ENCODE data around the gene TNIP2.
A peak's percentile ranks its signal among the peaks of the same experiment; 100 is the strongest.

The TNIP2 gene, protein sequence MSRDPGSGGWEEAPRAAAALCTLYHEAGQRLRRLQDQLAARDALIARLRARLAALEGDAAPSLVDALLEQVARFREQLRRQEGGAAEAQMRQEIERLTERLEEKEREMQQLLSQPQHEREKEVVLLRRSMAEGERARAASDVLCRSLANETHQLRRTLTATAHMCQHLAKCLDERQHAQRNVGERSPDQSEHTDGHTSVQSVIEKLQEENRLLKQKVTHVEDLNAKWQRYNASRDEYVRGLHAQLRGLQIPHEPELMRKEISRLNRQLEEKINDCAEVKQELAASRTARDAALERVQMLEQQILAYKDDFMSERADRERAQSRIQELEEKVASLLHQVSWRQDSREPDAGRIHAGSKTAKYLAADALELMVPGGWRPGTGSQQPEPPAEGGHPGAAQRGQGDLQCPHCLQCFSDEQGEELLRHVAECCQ

DNA sequence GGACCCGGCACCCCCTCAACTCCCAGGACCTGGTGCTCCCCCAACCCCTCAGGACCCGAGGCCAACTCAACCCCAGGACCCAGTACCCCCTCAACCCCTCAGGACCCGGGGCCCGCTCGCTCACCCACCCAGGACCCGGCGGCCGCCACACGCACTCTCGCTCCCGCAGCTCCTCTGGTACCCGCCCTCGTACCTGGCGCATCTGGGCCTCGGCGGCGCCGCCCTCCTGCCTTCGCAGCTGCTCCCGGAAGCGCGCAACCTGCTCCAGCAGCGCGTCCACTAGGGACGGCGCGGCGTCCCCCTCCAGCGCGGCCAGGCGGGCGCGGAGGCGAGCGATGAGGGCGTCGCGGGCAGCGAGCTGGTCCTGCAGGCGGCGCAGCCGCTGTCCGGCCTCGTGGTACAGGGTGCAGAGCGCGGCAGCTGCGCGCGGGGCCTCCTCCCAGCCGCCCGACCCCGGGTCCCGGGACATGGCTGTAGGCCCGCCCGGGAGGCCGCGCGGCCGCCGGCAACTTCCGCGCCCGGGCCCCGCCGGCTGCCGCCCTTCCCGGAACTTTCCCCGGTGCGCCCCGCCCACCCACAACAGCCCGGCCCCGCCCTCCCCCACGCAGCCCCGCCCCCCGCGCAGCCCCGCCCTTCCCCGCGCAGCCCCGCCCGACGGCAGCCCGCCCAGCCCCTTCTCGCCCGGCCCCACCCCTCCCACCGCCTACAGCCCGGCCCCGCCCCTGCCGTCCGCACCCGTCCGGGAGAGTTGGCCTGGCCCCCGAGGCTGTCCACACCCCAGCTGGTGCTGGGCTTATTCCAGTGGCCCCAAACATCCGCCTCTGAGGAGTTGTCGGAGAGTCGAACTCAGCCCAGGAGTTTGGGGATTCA is at the start of gene TNIP2:
Gene TNIP2 (minus strand): TSS at position 516 of the 870 bp plus-strand sequence. CDS start 47 bp downstream, at position 469.
- DNase-seq (ENCODE audit: low read depth) = peak; percentile 69

DNA sequence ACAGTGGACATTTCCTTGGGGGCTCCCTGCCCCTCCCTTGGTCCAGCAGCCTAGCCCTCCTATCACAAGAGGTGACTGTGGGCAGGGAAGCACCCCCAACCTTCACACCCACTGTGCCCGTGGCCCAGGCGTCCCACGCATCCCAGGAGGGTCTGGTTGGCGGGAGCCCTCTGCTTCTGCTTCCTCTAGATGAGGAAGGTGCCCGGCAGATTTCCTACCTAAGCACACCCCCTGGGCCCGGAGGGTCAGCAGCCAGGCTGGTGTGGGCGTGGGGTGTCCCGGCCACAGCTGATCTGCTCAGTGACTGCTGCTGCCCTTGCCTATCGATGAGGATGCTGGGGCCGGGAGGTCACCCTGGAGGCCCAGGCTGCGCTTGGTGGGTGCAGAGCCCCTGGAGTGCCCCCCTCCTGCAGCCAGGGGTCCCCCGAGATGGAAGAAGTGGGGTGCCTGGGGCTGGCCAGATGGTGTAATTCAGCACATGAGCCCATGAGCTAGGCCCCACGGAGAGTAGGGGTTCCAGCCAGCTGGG is 48.9 kb upstream of the TNIP2 start:
- no peak for DNase-seq (ENCODE audit: low read depth)

DNA sequence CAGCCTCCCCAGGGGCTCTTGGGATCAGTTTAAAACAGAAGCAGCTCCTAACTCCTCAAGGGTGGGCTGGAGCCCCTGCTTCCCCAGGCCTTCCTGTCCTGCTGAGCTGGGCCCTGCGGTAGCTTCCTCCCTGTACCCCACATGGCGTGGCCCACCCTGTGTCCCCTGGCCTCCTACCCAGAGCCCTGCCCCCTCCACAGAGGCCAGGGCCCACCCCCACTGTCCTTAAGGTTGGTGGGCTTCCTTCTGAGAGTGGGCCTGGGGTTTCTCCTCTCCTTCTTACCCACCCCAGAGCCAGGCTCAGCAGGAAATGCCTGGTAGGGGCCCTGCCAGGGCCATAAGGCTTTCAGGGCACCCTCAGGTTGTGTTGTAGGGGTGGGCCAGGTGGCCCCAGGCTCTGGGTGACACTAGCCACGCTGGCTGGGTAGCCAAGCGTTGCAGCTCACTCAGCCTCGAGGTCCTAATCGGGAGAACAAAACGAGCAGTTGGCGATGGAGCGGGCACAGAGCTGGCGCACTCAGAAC is 48.4 kb upstream of the TNIP2 start:
- DNase-seq (ENCODE audit: low read depth) = no peak

DNA sequence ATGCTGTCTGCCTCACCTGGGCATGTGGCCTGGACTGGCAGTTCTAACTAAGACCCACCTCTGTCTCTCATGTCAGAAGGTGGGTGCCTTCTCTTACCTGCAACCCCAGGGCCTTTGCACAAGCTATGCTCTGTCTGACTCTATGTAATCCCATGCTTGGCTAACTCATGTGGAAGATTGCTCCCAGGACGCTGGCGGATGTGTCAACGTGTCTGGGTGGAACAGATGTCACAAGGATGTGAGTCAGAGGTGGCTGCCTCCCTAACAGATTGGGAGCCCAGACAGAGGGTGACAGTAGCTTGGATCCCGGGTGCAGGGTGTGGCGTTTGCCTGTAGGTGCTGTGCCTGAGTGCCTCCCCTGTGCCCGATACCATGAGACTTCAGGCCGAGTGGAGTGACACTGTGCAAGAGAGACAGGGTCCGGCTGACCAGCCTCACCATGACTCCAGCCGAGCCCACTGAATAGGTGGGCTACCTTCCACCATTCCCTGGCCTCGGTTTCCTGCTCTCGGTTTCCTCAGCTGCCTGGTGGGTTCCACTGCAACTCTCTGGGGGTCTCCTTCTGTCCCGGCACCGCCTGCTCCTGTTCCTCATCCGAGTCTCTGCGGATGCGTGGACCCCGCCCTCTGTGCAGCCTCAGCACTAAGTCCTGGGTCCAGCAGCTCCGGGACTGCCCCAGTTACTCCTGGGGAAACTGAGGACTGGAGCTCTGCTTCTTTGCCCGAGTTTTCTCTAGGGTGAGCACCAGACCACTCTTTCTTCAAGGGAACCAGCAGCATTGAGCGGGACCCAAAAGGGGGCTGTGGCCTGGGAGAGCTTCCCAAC is 47.7 kb upstream of the TNIP2 start:
- DNase-seq (ENCODE audit: low read depth) = no peak

DNA sequence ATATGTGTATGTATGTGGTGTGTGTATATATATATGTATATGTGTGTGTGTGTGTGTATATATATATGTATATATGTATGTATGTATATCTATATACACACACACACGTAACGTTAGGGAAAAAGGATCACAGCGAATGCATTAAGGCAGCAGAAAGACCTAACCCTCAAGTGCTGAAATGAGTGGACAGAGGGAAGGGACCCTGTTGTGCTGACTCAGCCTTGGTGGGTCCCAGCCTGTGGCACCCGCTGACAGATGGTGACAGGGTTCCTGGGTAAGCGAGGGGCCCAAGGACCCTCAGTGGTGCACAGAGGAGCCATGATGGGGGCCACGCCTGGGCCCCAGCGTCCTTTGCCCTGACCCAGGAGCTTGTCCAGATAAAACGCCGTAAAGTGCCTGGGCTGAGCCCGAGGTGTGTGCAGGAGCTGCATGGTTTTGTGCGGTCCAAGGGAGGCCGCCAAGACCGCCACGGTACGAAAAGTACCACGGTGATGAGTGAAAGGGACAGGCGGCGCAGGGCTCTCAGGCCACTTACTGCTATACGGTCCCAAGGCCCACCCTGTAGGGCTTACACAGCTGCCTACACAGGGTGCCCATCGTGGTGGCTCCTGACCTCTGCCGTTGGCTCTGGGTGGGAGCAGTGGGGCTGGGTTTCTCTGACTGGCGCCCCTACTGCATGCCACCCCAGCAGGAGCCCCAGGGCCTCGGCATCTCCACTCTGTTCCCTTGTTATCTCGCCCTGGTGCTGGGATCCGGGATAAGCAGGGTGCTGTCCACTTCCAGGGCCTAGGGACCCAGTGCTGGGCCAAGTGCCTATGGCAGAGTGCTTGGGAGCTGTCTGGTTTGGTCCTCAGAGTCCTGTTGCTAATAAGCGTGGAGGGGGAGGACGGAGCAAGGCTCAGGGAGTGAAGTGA is 46.7 kb upstream of the TNIP2 start:
- DNase-seq (ENCODE audit: low read depth) = no peak

DNA sequence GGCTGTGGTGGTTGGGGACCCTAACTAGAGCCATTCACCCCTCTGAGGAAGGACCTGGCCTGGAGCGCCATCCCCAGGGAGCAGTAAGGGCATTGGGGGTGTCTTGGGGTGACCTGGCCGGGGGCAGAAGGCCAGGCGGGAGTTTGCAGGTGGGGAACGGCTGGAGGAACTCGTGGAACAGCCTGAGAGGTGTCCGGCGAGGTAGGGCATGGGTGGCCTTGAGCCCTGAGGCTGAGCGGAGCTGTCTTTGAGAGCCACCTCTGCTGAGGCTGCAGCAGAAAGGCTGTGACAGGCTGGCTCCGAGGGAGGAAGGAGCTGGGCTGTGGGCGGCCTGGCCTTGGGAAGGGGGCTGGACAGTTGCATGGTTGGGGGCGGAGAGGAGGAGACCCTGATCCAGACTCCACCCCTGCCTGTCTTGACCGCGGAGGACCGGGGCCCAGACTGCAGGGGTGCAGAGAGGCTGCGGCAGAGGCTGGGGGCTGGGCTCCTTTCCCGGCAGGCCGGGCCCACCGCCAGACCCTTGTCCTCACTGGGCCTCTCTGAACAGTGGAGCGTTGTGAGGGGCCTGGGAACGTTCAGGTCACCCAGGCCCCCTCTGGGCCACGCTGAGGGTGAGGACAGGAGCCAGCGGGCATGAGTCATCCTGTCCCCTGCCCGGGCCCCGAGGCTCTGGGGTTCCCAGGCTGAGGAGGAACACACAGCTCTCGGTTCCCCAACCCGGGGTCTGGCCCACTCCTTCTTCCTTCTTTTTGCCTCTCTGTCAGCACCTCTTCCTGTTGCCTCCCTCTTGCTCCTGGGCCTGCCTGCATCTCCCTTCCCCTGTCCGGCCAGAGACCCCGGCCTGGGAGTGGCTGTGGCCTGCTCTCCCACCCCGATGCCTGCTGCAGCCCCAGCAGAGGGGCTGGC is 44.8 kb upstream of the TNIP2 start:
- no peak for DNase-seq (ENCODE audit: low read depth)

DNA sequence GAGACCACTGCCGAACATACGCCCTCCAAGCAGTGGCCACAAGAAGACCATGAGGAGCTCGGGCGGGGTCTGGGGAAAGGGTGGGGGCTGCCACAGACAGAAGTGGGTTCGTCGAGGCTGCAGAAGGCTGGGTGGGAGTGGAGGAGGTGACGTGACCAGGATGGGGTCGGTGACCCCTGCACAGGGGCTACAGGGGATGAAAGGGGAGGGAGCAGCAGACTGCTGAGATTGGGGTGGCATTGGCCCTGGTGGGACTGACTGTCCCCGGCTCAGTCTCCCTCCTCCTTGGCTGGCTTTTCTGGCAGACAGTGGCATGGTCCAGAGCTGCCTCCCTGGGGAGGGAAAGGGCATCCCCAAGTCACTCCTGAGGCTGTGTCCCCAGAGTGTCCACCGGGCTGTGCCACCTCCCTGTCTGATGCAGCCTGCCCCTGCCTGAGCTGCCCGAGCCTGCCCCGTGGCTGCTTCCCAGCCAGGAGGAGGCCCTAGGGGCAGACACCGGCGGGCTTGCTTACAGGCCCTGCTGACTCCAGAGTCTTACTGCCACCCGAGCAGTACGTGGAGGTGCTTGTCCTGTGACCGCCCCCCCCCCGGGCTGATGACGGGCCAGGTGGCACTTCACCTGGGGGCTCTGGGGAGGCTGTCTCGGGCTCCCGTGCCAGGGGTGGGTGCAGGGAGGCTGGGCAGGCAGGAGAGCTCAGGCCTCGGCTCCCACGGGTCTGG is 44.0 kb upstream of the TNIP2 start:
- DNase-seq (ENCODE audit: low read depth) = no peak

DNA sequence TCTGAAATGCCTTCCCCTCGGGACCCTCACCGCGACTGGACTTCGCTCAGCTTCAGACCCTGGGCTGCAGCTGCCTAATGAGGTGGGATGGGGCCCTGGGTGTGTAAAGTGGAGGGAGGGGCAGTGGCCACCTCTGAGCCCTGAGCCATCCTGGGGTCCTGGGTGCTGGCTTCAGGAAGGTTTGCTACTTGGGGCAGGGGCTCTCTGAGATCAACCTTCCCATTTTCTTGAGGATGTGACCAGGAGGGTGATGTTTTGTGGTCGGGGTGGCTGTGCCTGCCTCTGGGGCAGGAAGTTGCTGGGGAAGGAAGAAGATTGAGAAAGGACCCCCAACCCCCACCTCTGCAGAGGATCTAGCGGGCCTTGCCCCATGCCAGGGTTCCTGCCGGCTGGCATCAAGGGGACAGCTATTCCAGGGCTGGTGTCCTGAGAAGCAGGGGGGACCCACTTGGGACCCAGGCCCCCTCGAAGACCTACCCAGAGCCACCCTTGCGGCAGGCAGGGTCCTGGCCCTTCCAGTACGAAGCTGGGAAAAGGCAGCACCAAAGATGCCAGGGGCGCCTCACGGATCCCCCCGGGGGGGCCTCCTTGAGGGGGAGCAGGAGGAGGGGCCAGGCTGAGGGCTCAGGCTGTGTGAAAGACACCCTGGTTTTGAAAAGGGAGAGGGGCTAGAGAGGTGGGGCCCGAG is 43.2 kb upstream of the TNIP2 start:
- DNase-seq (ENCODE audit: low read depth) = no peak

DNA sequence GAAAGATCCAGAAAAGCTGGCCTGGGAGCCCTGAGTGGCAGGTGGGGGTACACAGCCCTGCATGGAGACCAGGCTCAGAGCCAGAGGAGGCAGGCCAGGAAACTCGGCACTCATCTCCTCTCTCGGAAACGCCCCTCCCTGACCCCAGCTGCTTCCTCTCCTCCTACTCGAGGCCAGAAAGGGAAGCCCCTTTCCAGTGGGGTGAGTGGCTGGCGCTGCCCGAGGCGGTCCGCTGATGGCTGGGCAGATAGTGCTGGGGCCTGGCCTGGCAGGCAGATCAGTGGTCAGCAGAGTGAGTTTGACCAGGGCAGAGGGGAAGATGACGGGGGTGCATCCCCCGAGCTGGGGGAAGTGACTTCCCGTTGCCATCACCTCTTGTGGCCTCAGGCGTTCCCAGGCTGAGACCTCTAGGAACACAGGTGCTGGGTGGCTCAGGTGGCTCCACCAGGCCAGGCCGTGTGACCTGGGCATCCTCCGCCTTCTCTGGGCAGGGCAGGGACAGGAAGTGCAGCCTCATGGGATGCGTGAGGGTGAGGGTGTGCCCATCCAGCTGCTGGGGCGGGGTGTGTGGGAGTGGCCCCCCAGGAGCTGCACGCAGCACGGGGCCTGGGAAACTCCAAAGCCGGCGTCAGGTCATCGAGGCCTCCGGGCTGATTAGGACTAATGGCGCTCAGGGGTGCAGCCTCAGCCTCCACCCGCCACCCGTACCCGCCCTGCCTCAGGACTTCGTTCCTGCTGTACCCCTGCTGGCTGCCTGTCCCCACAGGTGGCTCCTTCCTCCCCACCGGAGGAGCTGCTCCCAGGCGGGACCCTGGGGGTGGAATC is 42.5 kb upstream of the TNIP2 start:
- DNase-seq (ENCODE audit: low read depth) = no peak

DNA sequence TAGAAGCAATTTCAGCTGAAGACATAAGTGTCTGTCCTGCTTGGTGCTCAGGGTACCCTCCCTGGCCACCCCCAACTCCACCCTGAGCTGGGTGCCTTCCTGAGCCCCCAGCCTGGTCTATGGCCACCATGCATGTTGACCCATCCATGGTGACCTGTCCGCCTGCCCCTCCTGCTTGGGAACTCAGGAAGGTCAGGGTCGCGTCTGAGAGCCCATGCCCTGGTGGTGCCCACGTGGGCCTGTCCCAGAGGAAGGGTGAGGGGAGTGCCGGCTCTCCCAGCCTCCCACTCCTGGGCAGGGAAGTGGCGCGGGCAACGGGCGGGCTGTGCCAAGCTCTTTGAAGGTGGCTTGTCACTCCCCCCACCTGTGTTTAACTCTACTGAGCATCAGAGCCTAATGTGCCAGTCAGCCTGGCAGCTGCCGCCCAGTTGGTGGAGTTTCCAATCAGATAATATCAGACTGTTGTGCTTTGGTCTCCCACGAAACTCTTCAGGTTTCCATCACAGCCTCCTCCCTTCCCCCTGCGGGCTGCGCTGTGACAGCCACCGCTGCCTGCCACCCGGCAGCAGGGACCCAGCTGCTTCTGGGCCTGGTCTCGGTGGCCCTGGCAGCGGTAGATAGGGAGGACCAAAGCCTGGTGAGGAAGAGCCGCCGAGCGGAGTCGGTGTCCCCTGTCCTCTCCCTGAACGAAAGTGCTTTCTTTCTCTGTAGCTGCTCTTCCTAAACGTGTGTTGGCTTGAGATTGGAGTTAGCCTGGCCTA is 41.6 kb upstream of the TNIP2 start:
- no peak for DNase-seq (ENCODE audit: low read depth)

DNA sequence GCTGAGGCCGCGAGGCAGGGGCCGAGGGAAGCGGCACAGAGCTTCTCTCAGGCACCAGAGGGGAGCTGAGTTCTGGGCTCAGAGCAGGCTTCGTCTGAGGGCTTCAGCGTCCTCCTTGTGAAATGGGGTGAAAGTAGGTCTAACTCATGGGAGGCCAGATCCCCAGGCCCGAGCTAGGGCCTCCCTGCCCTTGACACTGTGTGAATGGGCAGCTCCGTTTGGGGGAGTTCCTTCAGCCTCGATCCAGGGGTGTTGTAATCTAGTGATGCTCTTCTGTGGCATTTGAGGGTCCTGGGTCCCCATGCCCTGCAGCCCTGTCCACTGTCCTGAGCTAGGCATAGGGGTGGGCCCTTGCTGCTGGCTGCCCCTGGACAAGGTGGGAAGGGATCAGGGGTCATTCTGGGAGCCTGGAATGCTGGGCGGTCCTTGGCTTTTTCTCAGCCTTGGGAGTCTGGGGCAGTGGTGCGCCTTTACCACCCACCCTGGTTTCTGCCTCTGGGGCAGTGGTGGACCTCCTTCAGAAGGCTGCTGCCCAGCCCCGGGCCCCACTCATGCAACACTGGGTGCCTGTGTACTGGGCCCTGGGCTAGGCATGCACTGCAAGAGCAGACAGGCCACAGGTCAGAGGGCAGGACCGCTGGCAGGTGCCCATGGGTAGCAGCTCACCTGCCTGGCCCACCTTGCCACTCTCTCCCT is 40.9 kb upstream of the TNIP2 start:
- no peak for DNase-seq (ENCODE audit: low read depth)

DNA sequence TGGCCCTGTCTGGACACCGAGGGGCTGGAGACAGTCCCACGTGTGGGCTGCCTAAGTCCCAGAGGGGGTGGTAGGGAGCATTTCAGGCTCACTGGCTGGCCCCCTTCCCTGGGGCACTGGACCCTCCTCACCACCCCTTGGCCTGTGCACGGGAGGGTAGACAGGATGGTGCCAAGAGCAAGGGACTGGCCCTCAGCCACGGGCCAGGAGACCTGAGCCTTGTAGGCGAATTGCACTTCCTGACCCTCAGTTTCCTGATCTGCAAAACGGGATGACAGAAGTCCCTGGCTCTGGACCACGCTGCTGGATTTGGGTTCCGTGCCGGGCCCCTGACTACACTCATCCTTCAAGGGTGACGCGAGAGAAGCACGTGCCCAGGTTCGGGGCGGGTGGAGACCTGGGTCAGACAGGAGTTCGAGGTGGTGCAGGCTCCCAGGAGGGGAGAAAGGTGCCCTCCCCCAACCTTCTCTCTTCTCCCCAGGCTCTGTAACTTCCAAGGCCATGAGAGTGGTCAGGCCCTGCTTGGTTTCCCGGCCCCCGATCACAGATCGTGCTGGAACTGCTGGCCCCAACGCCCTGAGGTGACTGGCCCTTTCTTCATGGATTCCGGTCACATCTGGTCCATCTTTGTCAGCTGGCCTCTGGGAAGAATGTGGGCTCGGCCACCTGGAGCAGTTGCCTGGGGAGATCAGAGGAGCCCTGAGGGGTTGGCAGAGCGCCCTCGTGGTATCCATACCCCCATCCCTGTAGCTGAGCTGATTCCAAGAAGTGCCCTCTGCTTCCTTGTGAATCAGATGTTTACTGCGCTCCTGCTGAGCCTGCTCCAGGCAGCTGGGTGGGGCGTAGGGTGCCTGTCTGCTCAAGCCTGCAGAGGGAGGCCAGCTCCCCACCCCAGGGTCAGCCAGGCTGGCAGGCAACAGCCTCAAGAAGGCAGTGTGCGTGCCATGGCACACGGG is 40.0 kb upstream of the TNIP2 start:
- no peak for DNase-seq (ENCODE audit: low read depth)

DNA sequence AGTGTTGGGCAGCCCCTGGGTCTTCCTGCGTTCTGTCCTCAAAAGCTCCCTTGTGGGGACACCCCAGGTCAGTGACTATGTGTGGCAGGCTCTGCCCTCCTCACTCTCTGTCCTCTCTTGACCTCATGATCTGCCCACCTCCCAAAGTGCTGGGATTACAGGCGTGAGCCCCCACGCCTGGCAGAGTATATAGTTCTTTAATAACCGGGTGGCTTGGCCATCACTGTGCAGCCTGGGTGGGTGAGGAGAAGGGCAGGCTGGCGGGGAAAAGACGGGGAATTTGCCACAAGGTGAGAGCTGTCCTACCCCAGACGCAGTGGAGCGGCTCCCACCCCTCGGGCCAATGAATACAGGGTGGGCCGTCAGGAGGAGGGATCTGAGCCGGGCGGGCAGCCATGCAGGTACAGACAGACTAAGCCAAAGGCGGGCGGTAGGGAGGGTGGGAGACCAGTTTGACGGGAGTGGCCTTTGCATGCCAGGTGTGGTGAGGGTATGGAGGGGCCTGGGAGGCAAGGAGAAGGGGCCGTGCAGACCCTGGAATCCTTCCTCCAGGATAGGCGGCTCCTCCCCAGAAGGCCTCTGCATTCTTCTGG is 39.3 kb upstream of the TNIP2 start:
- DNase-seq (ENCODE audit: low read depth) = no peak
